GM03348 (cell line): ENCODE results near the gene SLCO2B1.

Source experiments
- DNase-seq: peaks from one replicate; pipeline ENCODE4 v3.0.0; 2012; ENCODE audit warnings: low spot score

The SLCO2B1 gene

GRCh38 chr11:75193711-75194110, 42.8 kb downstream of the SLCO2B1 start:
- DNase-seq: no peak

GRCh38 chr11:75194147-75194546, 43.2 kb downstream of the SLCO2B1 start:
- DNase-seq: no peak

DNA sequence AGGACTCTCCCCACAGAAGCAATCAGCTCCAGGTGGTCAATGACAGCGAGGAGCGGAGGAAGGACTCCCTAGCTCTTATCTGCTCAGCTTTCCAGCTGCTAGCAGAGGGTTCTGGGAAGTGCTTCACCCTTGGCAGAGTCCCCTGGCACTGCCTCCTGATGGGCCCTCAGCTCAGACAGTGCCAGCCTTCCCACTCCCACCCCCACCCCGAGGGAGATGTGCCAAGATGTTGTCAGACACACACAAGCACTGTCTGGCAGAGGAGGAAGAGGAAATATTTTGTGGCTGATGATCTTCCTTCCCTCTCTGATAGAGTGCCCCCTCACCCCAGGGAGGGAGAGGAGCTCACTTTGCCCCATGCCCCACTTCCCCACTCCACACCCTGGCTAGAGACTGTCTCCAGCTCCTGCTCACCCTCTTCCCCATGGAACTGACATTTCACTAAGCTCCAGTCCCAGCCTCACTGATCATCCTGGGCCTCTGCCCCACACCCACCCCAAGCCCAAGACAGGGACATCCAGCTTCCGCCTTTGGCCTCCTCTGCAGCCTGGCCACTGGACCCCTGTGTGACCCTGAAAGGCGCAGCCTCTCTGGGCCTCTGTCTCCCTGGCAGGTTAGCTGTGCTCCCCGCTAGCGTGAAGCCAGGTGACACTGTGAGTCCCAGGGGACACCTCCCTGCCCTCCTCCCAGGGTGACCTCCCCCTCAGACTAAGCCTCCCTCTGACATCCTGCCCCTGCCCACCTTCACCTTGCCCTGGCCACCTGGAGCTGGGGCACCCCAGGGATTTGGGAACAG, 44.5 kb downstream of the SLCO2B1 start:
- no peak for DNase-seq

GRCh38 chr11:75196426-75196825, 45.5 kb downstream of the SLCO2B1 start:
- no peak for DNase-seq

- no peak for DNase-seq
Measured at GRCh38 chr11:75197512-75198277, 46.8 kb downstream of the SLCO2B1 start.

GRCh38 chr11:75198278-75198973, 47.5 kb downstream of the SLCO2B1 start:
- DNase-seq: no peak

DNA sequence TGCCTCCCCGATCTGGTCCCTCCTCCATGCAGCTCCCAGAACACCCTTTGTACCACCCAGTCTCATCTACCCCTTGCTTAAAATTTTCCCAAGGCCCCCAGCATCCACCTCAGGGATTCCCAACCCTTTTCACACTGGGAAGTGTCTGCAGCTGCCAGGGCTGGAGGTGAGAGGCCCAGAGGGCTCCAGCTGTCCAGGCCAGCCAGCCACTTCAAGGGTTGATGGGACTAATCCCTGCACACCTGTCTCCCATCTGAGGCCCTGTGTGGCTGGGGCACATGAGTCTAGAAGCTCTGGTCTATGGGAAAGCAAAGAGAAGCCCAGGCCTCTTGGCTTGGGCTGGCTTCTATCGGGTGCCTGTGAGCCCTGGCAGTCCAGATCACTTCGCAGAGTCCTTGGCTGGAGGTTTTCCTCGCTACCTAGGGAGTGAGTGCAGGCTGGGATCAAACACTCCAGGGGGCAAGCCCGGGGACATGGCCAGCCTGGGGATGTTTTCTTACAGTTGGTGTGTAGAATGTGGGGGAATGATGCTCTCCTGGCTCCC, 48.6 kb downstream of the SLCO2B1 start:
- DNase-seq: no peak

DNA sequence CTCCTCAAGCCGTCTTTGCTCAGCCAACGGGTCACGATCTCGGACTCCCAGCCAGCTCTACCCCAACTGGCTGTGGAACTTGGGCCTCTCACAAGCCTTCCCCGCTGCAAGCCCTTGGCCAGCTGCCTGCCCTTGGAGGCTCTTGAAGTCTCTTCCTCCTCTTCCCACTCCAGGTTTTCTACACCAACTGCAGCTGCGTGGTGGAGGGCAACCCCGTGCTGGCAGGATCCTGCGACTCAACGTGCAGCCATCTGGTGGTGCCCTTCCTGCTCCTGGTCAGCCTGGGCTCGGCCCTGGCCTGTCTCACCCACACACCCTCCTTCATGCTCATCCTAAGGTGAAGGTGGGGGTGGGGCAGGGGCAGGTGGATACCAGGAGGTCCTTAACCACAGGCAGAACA, 49.1 kb downstream of the SLCO2B1 start:
- no peak for DNase-seq

- DNase-seq: no peak
Measured at GRCh38 chr11:75200531-75200930, 49.6 kb downstream of the SLCO2B1 start.

- no peak for DNase-seq
Measured at GRCh38 chr11:75201771-75202170, 50.9 kb downstream of the SLCO2B1 start.

DNA sequence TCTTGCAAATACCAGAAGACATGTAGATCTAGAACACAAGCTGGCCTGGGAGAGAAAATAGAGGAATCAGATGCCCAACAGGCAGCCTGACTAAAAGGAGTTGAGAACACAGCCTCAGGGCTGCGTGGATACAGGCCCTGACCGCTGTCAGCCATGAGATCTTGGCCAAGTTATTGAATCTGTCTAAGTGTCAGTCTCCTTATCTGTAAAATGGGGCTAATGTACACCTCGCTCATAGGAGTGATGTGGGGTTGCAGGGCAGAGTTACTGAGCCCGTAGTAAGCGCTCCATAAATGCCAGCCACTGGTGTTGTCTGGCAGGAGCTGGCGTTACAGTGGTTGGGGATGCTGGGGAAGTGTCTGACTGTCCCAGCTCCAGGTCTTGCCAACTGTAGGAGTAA, 51.3 kb downstream of the SLCO2B1 start:
- no peak for DNase-seq

- DNase-seq: no peak
Measured at GRCh38 chr11:75203138-75203537, 52.2 kb downstream of the SLCO2B1 start.

DNA sequence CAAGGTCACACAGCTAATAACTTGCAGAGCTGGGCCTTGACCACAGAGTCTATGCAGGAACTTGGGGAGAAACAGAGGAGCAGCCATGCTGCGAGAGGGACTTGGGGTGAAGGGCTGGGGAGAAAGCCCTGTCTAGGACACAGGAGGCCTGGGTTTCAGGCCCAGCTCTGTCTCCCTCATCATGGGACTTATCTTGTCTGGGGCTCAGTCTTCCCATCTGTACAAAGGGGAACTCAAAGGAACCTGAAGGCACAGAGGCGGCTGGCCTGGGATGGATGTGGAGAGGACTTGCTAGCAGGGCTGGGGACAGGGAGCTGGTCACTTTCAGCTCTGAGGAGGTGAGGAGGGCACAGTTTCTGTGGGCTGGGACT, 52.7 kb downstream of the SLCO2B1 start:
- no peak for DNase-seq

- no peak for DNase-seq
Measured at GRCh38 chr11:75204012-75204674, 53.2 kb downstream of the SLCO2B1 start.

DNA sequence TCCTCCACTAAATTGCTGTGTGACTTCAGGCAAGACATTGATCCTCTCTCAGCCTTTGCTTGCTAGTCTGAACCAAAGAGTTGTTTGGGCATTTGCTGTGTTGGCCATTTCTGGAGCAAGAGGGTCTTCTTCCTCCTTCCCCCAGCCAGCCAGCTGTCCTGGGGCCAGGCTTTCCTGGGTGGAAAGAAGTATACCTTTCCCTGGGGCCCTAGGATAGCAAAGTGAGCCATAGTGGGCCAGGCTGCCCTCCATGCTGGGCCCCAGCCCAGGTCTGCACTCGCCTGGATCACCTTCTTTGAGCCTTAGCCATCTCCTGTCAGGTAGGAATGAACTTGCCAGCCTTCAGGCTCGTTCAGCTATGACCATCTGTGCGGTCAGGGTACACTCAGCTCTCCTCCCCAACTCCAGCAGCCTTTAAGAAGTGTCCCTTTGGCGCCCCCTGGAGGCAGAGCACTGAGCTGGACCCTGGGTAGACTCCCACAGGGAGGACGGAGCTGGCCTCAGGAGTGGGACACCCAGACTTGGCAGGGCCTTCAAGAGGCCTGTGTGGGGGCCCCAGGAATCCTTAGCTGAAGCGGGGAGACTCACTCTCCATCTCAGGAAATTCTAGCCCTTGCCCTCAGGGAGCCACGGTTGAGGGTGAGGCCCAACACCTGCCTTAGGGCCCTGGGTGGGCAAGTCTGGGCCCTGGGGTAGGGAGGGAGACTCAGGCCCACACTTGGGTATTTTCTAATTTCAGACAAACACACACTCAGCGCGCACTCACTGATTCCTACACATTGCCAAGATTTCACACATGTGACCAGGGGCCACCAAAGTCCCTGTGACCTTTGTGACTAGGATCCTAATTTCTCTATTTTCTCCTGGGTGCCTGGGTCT, 54.0 kb downstream of the SLCO2B1 start:
- DNase-seq: peak; percentile 93

DNA sequence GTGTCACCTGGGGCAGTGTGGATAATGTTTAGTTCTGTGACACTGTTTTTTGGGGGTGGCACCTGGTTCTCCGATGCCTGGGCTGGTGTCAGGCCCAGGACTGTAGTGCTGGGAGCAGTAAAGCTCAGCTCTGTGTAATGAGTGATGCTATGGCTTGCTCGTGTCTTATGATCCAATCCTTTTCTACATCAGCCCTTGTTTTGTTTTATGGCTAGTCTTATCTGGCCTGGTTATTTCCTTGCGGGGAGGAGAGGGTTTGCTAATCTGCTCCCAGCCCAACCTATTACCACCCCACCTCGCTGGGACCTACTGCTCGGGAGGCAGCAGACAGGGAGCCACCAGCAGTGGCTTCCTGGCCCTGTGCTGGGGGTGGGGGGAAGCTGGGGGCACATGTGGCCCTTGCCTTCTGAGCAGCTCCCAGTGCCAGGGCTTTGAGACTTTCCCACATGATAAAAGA, 54.7 kb downstream of the SLCO2B1 start:
- no peak for DNase-seq

GRCh38 chr11:75208446-75208845, 57.5 kb downstream of the SLCO2B1 start:
- DNase-seq: no peak

DNA sequence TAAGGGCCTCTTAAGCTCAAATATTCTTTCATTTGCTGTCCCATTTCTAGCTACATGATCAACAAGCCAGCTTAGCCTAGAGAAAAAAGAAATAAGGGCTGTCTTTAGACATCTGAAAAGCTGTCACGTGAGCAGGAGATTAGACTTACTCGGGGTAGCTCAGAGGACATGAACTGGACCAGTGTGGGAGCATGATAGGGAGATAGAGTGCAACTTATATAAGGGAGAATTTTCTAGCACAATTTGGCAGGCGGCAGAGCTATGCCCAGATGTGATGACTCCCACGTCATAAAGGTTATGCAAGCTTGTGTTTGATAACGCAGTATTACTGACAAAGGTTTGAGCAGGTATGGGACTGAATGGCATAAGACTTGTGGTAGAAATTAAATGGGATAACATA, 61.5 kb downstream of the SLCO2B1 start:
- DNase-seq: no peak

DNA sequence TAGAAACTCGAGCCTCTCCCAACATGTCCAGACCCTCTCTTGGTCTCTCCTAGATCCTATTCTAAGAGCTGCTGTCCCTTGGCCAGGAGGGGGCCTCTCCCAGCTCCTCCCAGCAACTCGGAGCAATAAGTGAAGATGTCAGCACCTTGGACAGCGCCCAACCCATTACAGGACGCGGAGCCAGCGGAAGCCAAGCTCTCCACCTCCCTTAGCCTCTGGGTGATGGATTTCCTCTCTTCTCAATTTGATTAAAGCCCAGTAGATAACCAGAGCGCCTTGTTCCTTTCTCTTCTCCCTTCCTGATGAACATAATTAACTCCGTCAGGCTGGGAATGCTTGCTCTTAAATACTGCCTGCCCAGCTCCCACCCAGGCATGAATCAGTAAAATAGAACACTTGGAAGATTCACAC, 63.5 kb downstream of the SLCO2B1 start:
- DNase-seq: peak; percentile 77

DNA sequence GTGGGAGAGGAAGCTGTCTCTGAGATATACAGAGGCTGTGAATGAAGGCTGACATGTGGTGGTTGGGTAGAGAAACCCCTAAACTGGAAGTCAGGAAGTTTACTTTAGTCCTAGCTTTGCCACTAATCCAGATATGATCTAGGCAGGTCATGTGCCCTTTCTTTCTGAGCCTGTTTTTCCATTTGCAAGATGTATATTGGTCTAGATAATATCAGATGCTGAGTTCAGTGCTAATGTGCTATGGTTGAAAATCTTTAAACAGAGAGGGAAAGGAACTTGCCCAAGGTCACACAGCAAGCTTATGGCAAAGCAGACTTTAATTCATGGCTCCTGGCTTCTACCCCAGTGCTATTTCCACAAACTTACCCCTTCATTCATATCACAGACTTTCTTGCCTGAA, 63.9 kb downstream of the SLCO2B1 start:
- DNase-seq: no peak

DNA sequence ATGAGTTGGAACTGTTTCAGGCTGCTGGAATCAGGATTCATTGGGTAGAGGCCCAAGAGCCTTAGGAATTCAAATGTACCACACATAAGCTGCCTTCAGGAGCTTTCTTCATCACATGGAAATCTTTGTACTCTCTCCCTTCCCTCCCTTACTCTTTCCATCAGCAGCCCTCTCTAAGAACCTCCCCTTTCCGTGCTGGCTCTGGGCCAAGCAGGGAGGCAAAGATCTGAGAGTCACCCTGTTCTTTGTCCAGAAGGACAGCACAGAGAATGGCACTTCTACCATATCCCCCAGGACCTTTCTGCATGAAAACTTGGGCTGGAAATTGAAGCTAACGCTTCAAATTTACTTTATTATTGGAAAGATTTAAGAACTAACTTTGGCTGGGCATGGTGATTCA, 69.0 kb downstream of the SLCO2B1 start:
- no peak for DNase-seq
